ENCODE measurements around the gene PSMD2. TPM values are rescaled to one million over a fixed set of nuclear protein-coding genes. Genes with fewer than 3 reads are reported as not detected.
A peak's percentile ranks its signal among the peaks of the same experiment; 100 is the strongest.
"Not testable (repeated sequence)": the region's sequence is repeated elsewhere in the genome, so short reads cannot be mapped to it uniquely, and the experiment has no call there.

PSMD2 gene
- polyA plus RNA-seq, 1 donor from 2014 or later: 319 TPM

DNA sequence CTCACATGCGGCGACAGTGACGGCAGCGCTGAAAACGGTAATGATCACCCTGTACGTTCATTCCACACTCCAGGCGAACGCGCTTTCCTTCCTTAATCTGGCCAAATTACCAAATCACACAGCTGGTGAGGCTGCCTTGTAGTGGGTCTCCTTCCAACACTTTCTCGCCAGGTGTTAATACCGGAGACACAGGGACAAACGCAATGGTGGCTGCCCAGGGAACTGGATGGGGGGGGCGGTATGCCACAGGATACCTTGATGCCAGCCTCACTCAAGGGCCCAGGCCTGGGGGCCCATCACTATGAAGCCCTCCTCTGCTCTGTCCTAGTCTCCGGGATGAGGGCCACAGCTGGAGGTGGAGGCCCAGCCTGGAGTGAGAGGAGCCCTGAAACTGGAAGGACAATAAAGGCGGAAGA is 36.3 kb upstream of the PSMD2 start:
- H3K4me2 ChIP-seq (ENCODE audit: low read length): peak overlapping the region; percentile 73
- no peaks in the 10 kb centered on the region for H3F3A ChIP-seq (ENCODE audit: insufficient read depth, low read length, poor library complexity, severe bottlenecking)
- H3K9me2 ChIP-seq (ENCODE audit: insufficient read depth, low read length): no peaks in the 10 kb centered on the region
- H3K9ac ChIP-seq (ENCODE audit: low read length): peak overlapping the region; percentile 85
- H3K36me3 ChIP-seq (ENCODE audit: insufficient read depth, low read length): no peaks in the 10 kb centered on the region
- H3K9me3 ChIP-seq (ENCODE audit: low read length): no peaks in the 10 kb centered on the region
- peak overlapping the region; percentile 82 for H3K27ac ChIP-seq (ENCODE audit: low read length)
- TF ChIP-seq, protein P1, sequence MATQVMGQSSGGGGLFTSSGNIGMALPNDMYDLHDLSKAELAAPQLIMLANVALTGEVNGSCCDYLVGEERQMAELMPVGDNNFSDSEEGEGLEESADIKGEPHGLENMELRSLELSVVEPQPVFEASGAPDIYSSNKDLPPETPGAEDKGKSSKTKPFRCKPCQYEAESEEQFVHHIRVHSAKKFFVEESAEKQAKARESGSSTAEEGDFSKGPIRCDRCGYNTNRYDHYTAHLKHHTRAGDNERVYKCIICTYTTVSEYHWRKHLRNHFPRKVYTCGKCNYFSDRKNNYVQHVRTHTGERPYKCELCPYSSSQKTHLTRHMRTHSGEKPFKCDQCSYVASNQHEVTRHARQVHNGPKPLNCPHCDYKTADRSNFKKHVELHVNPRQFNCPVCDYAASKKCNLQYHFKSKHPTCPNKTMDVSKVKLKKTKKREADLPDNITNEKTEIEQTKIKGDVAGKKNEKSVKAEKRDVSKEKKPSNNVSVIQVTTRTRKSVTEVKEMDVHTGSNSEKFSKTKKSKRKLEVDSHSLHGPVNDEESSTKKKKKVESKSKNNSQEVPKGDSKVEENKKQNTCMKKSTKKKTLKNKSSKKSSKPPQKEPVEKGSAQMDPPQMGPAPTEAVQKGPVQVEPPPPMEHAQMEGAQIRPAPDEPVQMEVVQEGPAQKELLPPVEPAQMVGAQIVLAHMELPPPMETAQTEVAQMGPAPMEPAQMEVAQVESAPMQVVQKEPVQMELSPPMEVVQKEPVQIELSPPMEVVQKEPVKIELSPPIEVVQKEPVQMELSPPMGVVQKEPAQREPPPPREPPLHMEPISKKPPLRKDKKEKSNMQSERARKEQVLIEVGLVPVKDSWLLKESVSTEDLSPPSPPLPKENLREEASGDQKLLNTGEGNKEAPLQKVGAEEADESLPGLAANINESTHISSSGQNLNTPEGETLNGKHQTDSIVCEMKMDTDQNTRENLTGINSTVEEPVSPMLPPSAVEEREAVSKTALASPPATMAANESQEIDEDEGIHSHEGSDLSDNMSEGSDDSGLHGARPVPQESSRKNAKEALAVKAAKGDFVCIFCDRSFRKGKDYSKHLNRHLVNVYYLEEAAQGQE (IDR thresholded peaks at IDR 0.05; ENCODE audit: borderline replicate concordance): no peak
- TF ChIP-seq MXI1 (conservative IDR thresholded peaks at IDR 0.05; ENCODE audit: poor library complexity, severe bottlenecking) (no peak), POLR2AphosphoS5 (IDR thresholded peaks at IDR 0.05) (peak; percentile 4), TAF1 (IDR thresholded peaks at IDR 0.05; ENCODE audit: low read depth) (peak; percentile 20)
- no peak overlapping the region for H2AFZ ChIP-seq (ENCODE audit: low read depth, low read length)
- H4K20me1 ChIP-seq (ENCODE audit: insufficient read depth): no peaks in the 10 kb centered on the region
- H3K27me3 ChIP-seq (ENCODE audit: insufficient read depth, low read depth, low read length): peaks cover 47% of the 10 kb centered on the region
- peak overlapping the region; percentile 75 for H3K4me3 ChIP-seq (ENCODE audit: low read length)
- H3K79me2 ChIP-seq (replicated peaks; ENCODE audit: insufficient read depth, low read length): no peaks in the 10 kb centered on the region

GRCh38 chr3:184267249-184267648 is 31.8 kb upstream of the PSMD2 start:
- H4K20me1 ChIP-seq (ENCODE audit: insufficient read depth); H3K27ac ChIP-seq (ENCODE audit: low read length); H3K4me3 ChIP-seq (ENCODE audit: low read length); H3K9ac ChIP-seq (ENCODE audit: low read length); H3K36me3 ChIP-seq (ENCODE audit: insufficient read depth, low read length); H3F3A ChIP-seq (ENCODE audit: insufficient read depth, low read length, poor library complexity, severe bottlenecking); H3K9me3 ChIP-seq (ENCODE audit: low read length); H3K4me2 ChIP-seq (ENCODE audit: low read length); H3K79me2 ChIP-seq (replicated peaks; ENCODE audit: insufficient read depth, low read length); H3K9me2 ChIP-seq (ENCODE audit: insufficient read depth, low read length); H2AFZ ChIP-seq (ENCODE audit: low read depth, low read length): not testable (repeated sequence)
- peaks cover 13% of the 10 kb centered on the region for H3K27me3 ChIP-seq (ENCODE audit: insufficient read depth, low read depth, low read length)

DNA sequence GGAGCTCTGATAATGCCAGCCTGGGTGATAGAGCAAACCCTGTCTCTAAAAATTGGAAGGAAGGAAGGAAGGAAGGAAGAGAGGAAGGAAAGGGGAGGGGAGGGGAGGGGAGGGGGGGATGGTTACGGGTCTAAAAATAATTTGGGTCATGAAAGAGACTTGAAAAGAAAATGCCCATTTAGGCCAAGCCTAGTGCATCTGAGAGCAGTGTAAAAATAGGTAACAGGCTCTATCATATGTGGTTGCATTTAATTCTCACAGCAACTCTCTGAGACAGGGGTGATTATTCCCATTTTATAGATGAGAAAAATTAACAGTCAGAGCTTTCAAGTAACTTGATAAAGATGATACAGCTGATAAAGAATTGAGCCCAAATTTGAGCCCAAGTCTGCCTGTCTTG is 26.8 kb upstream of the PSMD2 start:
- Histone ChIP-seq H4K20me1 (ENCODE audit: insufficient read depth) (no peaks in the 10 kb centered on the region), H3K4me2 (ENCODE audit: low read length) (no peak overlapping the region), H3F3A (ENCODE audit: insufficient read depth, low read length, poor library complexity, severe bottlenecking) (no peaks in the 10 kb centered on the region), H3K27me3 (ENCODE audit: insufficient read depth, low read depth, low read length) (peaks cover 26% of the 10 kb centered on the region), H3K9me2 (ENCODE audit: insufficient read depth, low read length) (no peaks in the 10 kb centered on the region), H3K4me3 (ENCODE audit: low read length) (no peak overlapping the region), H2AFZ (ENCODE audit: low read depth, low read length) (no peak overlapping the region), H3K27ac (ENCODE audit: low read length) (no peak overlapping the region), H3K36me3 (ENCODE audit: insufficient read depth, low read length) (no peaks in the 10 kb centered on the region), H3K9ac (ENCODE audit: low read length) (no peak overlapping the region), H3K9me3 (ENCODE audit: low read length) (no peaks in the 10 kb centered on the region), H3K79me2 (replicated peaks; ENCODE audit: insufficient read depth, low read length) (no peaks in the 10 kb centered on the region)
- TF ChIP-seq POLR2AphosphoS5 (IDR thresholded peaks at IDR 0.05) (no peak), TAF1 (IDR thresholded peaks at IDR 0.05; ENCODE audit: low read depth) (no peak), EP300 (conservative IDR thresholded peaks at IDR 0.05; ENCODE audit: poor library complexity, severe bottlenecking) (no peak), RAD21 (conservative IDR thresholded peaks at IDR 0.05) (no peak), MXI1 (conservative IDR thresholded peaks at IDR 0.05; ENCODE audit: poor library complexity, severe bottlenecking) (no peak), SMC3 (conservative IDR thresholded peaks at IDR 0.05; ENCODE audit: poor library complexity) (no peak), CTCF (IDR thresholded peaks at IDR 0.05; ENCODE audit: poor library complexity, severe bottlenecking) (no peak), EZH2 (IDR thresholded peaks at IDR 0.05; ENCODE audit: borderline replicate concordance, insufficient read depth, low read length, poor library complexity, severe bottlenecking) (no peak)
- TF ChIP-seq, protein P1 (IDR thresholded peaks at IDR 0.05; ENCODE audit: borderline replicate concordance): no peak

Measured in neural cell (in vitro differentiated cells).